SK-N-SH treated with all-trans-retinoic acid at 6 μM for 48 hours (cell line): ENCODE results near the gene ERG.

Experiments
- ATAC-seq: fragments of 200-7000 bp; cut with Tn5 transposase; 3 replicates; pipeline ENCODE4 v1.9.1; 2020; ENCODE audit warnings: mild to moderate bottlenecking, moderate library complexity
- ARNTL ChIP-seq: fragments of 450-650 bp; formaldehyde crosslinking; IDR thresholded peaks from 2 replicates; pipeline ENCODE4 v1.5.0; 2020; ENCODE audit warnings: low read depth, mild to moderate bottlenecking, moderate library complexity, borderline replicate concordance
- CREB5 ChIP-seq: fragments of 250-450 bp; sonication (Bioruptor Pico); IDR thresholded peaks from 2 replicates; pipeline ENCODE4 v1.5.1; 2020; ENCODE audit warnings: low read depth, mild to moderate bottlenecking, moderate library complexity
- CSDC2 ChIP-seq: fragments of 250-450 bp; sonication (Bioruptor Pico); IDR thresholded peaks from 2 replicates; pipeline ENCODE4 v1.5.0; 2020; ENCODE audit warnings: mild to moderate bottlenecking, moderate library complexity
- ESRRG ChIP-seq: fragments of 250-450 bp; sonication (Bioruptor Pico); IDR thresholded peaks from 2 replicates; pipeline ENCODE4 v1.6.1; 2021; ENCODE audit warnings: mild to moderate bottlenecking
- ISL1 ChIP-seq: fragments of 250-450 bp; sonication (Bioruptor Pico); IDR thresholded peaks from 2 replicates; pipeline ENCODE4 v2.1.2; 2022; ENCODE audit warnings: mild to moderate bottlenecking, moderate library complexity
- OSR1 ChIP-seq: fragments of 250-450 bp; sonication (Bioruptor Pico); IDR thresholded peaks from 2 replicates; pipeline ENCODE4 v1.8.0; 2022; ENCODE audit warnings: moderate library complexity, mild to moderate bottlenecking, inconsistent platforms
- POU6F1 ChIP-seq: fragments of 250-450 bp; sonication (Bioruptor Pico); IDR thresholded peaks from 2 replicates; pipeline ENCODE4 v1.8.0; 2021; ENCODE audit warnings: low read depth, mild to moderate bottlenecking, moderate library complexity, borderline replicate concordance
- PPARA ChIP-seq: fragments of 250-450 bp; sonication (Bioruptor Pico); IDR thresholded peaks from 2 replicates; pipeline ENCODE4 v1.5.0; 2020; ENCODE audit warnings: mild to moderate bottlenecking, borderline replicate concordance
- RARB ChIP-seq: fragments of 250-450 bp; sonication (Bioruptor Pico); IDR thresholded peaks from 2 replicates; pipeline ENCODE4 v1.8.0; 2021; ENCODE audit warnings: mild to moderate bottlenecking, moderate library complexity
- SNAI2 ChIP-seq: fragments of 250-450 bp; sonication (Bioruptor Pico); IDR thresholded peaks from 2 replicates; pipeline ENCODE4 v1.5.0; 2020; ENCODE audit warnings: mild to moderate bottlenecking, moderate library complexity
- TCF4 ChIP-seq: fragments of 250-450 bp; sonication (Bioruptor Pico); IDR thresholded peaks from 2 replicates; pipeline ENCODE4 v1.8.0; 2021; ENCODE audit warnings: mild to moderate bottlenecking, moderate library complexity, borderline replicate concordance
- TOX ChIP-seq: fragments of 250-450 bp; sonication (Bioruptor Pico); IDR thresholded peaks from 2 replicates; pipeline ENCODE4 v1.8.0; 2021; ENCODE audit warnings: mild to moderate bottlenecking, moderate library complexity, borderline replicate concordance
- ZC3H10 ChIP-seq: fragments of 250-450 bp; sonication (Bioruptor Pico); IDR thresholded peaks from 2 replicates; pipeline ENCODE4 v1.5.1; 2021; ENCODE audit warnings: mild to moderate bottlenecking, moderate library complexity
- ZFP3 ChIP-seq: fragments of 250-450 bp; sonication (Bioruptor Pico); IDR thresholded peaks from 2 replicates; pipeline ENCODE4 v1.5.0; 2020; ENCODE audit warnings: mild to moderate bottlenecking, moderate library complexity
- ZFP30 ChIP-seq: fragments of 450-650 bp; formaldehyde crosslinking; IDR thresholded peaks from 2 replicates; pipeline ENCODE4 v1.5.0; 2022; ENCODE audit warnings: mild to moderate bottlenecking, moderate library complexity
- ZNF565 ChIP-seq: fragments of 450-650 bp; formaldehyde crosslinking; conservative IDR thresholded peaks from 2 replicates; pipeline ENCODE4 v1.5.0; 2020; ENCODE audit warnings: low read depth, mild to moderate bottlenecking, moderate library complexity
- ZNF70 ChIP-seq: fragments of 450-650 bp; formaldehyde crosslinking; IDR thresholded peaks from 2 replicates; pipeline ENCODE4 v1.5.0; 2020; ENCODE audit warnings: mild to moderate bottlenecking, moderate library complexity
- ZNF8 ChIP-seq: fragments of 450-650 bp; formaldehyde crosslinking; IDR thresholded peaks from 2 replicates; pipeline ENCODE4 v1.5.0; 2020; ENCODE audit warnings: mild to moderate bottlenecking, moderate library complexity
- TF ChIP-seq, protein P1 (sequence below): fragments of 250-450 bp; sonication (Bioruptor Pico); IDR thresholded peaks from 2 replicates; pipeline ENCODE4 v1.8.0; 2020; ENCODE audit warnings: mild to moderate bottlenecking, moderate library complexity, borderline replicate concordance
- TF ChIP-seq, protein P2 (sequence below): fragments of 250-450 bp; sonication (Bioruptor Pico); IDR thresholded peaks from 2 replicates; pipeline ENCODE4 v1.5.0; 2020; ENCODE audit warnings: mild to moderate bottlenecking, moderate library complexity

The ERG gene

GRCh38 chr21:38389896-38390295 is 108.4 kb downstream of the ERG start:
- ATAC-seq, result no peak

GRCh38 chr21:38389354-38389676 is 109.0 kb downstream of the ERG start:
- ATAC-seq, result no peak
- TF ChIP-seq ISL1 (CRISPR knock-in tag) (peak; percentile 69), SNAI2 (CRISPR knock-in tag) (no peak)

More at GRCh38 chr21:38389896-38390295, 108.4 kb downstream of the ERG start:
- no peak for TF ChIP-seq RARB (CRISPR knock-in tag)
- no peak for TF ChIP-seq PPARA (CRISPR knock-in tag)
- no peak for TF ChIP-seq ISL1 (CRISPR knock-in tag)
- no peak for TF ChIP-seq ZC3H10
- no peak for TF ChIP-seq TOX (CRISPR knock-in tag)
- TF ChIP-seq CREB5 (CRISPR knock-in tag), result no peak
- no peak for TF ChIP-seq OSR1 (CRISPR knock-in tag)
- TF ChIP-seq ESRRG, result no peak
- TF ChIP-seq POU6F1 (CRISPR knock-in tag), result no peak
- TF ChIP-seq CSDC2, result no peak
- no peak for TF ChIP-seq ZNF8 (CRISPR knock-in tag)
- no peak for TF ChIP-seq ZFP3 (CRISPR knock-in tag)
- TF ChIP-seq, protein P1, sequence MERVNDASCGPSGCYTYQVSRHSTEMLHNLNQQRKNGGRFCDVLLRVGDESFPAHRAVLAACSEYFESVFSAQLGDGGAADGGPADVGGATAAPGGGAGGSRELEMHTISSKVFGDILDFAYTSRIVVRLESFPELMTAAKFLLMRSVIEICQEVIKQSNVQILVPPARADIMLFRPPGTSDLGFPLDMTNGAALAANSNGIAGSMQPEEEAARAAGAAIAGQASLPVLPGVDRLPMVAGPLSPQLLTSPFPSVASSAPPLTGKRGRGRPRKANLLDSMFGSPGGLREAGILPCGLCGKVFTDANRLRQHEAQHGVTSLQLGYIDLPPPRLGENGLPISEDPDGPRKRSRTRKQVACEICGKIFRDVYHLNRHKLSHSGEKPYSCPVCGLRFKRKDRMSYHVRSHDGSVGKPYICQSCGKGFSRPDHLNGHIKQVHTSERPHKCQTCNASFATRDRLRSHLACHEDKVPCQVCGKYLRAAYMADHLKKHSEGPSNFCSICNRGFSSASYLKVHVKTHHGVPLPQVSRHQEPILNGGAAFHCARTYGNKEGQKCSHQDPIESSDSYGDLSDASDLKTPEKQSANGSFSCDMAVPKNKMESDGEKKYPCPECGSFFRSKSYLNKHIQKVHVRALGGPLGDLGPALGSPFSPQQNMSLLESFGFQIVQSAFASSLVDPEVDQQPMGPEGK (CRISPR knock-in tag), result no peak
- TF ChIP-seq ZNF565, result no peak
- TF ChIP-seq TCF4 (CRISPR knock-in tag), result no peak
- TF ChIP-seq ZFP30 (CRISPR knock-in tag), result no peak
- TF ChIP-seq, protein P2, sequence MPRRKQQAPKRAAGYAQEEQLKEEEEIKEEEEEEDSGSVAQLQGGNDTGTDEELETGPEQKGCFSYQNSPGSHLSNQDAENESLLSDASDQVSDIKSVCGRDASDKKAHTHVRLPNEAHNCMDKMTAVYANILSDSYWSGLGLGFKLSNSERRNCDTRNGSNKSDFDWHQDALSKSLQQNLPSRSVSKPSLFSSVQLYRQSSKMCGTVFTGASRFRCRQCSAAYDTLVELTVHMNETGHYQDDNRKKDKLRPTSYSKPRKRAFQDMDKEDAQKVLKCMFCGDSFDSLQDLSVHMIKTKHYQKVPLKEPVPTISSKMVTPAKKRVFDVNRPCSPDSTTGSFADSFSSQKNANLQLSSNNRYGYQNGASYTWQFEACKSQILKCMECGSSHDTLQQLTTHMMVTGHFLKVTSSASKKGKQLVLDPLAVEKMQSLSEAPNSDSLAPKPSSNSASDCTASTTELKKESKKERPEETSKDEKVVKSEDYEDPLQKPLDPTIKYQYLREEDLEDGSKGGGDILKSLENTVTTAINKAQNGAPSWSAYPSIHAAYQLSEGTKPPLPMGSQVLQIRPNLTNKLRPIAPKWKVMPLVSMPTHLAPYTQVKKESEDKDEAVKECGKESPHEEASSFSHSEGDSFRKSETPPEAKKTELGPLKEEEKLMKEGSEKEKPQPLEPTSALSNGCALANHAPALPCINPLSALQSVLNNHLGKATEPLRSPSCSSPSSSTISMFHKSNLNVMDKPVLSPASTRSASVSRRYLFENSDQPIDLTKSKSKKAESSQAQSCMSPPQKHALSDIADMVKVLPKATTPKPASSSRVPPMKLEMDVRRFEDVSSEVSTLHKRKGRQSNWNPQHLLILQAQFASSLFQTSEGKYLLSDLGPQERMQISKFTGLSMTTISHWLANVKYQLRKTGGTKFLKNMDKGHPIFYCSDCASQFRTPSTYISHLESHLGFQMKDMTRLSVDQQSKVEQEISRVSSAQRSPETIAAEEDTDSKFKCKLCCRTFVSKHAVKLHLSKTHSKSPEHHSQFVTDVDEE (CRISPR knock-in tag), result no peak
- TF ChIP-seq ZNF70 (CRISPR knock-in tag), result no peak

DNA sequence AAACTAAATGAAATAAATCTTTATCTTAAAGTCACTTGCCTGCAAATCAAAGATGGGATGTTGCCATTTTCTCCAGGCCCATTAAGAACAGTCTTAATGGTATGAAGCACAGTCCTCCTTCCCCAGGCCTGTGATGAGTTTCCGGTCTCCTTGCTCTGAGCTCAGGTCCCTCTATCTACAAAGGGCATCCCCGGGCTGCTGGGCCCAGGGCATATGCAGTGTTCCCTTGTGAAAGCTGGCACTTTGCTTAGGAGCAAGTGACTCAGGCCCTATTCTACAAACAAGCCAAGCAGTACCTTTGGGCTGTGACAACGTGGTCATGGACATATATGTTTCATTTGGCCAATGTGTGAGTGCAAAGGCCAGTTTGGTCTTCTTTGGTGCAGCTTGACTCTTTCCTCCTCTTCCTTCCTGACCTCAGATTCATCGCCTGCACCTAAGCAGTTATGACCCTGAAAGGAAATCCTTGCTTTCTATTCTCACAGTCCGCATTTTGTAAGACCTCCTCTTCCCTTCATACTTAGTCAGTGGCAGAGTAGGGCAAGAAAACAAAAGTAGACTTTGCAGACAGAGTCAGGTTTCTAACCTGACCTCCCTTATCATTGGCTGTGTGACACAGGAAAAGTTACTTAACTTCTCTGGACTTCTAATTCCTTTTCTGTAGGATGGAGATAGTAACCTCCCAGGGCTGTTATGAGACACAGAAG is 109.5 kb downstream of the ERG start:
- TF ChIP-seq POU6F1 (CRISPR knock-in tag) (no peak), ISL1 (CRISPR knock-in tag) (0 out of 2 replicates have a peak, but pooled peaks have one; percentile 5)
- no peak for ATAC-seq

GRCh38 chr21:38388203-38388602 is 110.1 kb downstream of the ERG start:
- TF ChIP-seq ESRRG (no peak), CREB5 (CRISPR knock-in tag) (0 out of 2 replicates have a peak, but pooled peaks have one; percentile 77), TCF4 (CRISPR knock-in tag) (no peak), ARNTL (CRISPR knock-in tag) (no peak), POU6F1 (CRISPR knock-in tag) (no peak), ISL1 (CRISPR knock-in tag) (peak; percentile 88)
- ATAC-seq, result no peak
